GM12864 (cell line): ENCODE data around the gene KCTD2.
"Not testable (repeated sequence)": the region's sequence is repeated elsewhere in the genome, so short reads cannot be mapped to it uniquely, and the experiment has no call there.

Experiments used
- DNase-seq: peaks from one replicate; pipeline ENCODE4 v3.0.0-alpha.2; 2011; ENCODE audit warnings: low read depth
- H3K4me3 ChIP-seq: 2 replicates; pipeline ENCODE4 v1.5.1; 2011; ENCODE audit warnings: mild to moderate bottlenecking, low read depth, low read length, control low read depth
- TF ChIP-seq, protein P1 (sequence below): IDR thresholded peaks from 2 replicates; pipeline ENCODE4 v1.5.1; 2011; ENCODE audit warnings: low read depth, mild to moderate bottlenecking, moderate library complexity, low read length, control low read depth, inconsistent platforms; ENCODE audit errors: missing control alignments

Gene KCTD2

DNA sequence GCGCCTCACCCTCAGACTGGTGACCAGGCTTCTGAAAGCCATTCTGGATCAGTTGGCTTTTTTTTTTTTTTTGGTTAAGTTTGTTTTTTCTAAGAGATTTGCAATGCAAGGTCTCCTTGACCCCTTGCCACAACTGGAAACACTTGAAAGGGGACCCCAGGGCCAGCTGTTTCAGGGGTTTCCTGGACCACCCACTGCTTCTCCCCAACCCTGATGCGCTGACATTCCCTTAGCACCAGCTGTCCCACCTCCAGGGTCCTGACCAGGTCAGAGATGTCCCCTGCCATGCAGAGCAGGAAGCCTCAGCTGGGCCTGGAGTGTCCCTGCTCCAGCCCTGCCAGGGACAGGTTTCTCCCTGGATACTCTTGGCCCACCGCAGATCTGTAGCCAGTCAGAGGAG, 42.7 kb upstream of the KCTD2 start:
- H3K4me3 ChIP-seq, result no peak overlapping the region
- no peak for DNase-seq
- TF ChIP-seq, protein P1, sequence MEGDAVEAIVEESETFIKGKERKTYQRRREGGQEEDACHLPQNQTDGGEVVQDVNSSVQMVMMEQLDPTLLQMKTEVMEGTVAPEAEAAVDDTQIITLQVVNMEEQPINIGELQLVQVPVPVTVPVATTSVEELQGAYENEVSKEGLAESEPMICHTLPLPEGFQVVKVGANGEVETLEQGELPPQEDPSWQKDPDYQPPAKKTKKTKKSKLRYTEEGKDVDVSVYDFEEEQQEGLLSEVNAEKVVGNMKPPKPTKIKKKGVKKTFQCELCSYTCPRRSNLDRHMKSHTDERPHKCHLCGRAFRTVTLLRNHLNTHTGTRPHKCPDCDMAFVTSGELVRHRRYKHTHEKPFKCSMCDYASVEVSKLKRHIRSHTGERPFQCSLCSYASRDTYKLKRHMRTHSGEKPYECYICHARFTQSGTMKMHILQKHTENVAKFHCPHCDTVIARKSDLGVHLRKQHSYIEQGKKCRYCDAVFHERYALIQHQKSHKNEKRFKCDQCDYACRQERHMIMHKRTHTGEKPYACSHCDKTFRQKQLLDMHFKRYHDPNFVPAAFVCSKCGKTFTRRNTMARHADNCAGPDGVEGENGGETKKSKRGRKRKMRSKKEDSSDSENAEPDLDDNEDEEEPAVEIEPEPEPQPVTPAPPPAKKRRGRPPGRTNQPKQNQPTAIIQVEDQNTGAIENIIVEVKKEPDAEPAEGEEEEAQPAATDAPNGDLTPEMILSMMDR, result no peak

DNA sequence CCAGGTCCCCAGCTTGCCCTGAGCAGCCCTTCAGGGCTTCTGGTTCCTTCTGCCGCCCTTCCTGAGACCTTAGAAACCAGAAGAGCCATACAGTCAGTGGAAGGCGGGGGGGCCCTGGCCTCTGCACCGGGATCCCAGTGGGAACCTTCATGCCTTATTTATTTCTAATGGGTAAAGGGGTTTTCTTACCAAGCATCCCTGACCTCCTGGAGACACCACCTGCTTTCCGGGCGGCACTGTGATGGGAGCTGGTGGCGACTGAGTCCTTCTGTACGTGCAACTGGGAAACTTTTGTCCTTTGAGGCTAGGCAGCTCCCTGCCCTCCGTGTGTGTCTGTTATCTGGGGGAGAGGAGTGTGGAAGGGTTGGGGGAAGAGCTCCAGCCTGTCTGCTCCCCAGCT, 41.7 kb upstream of the KCTD2 start:
- H3K4me3 ChIP-seq, result no peak overlapping the region
- TF ChIP-seq, protein P1, result no peak
- no peak for DNase-seq

DNA sequence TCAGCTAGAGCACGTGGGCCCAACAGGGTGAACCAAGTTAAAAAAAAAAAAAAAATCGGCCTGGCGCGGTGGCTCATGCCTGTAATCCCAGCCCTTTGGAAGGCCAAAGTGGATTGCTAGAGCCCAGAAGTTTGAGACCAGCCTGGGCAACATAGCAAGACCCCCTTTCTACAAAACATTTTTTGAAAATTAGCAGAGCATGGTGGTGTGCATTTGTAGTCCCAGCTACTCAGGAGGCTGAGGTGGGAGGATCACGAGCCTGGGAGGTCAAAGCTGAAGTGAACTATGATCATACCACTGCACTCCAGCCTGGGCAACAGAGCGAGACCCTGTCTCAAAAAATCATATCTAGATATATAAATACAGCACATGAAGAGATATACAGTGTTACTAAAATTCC, 40.9 kb upstream of the KCTD2 start:
- not testable (repeated sequence) for H3K4me3 ChIP-seq, DNase-seq

DNA sequence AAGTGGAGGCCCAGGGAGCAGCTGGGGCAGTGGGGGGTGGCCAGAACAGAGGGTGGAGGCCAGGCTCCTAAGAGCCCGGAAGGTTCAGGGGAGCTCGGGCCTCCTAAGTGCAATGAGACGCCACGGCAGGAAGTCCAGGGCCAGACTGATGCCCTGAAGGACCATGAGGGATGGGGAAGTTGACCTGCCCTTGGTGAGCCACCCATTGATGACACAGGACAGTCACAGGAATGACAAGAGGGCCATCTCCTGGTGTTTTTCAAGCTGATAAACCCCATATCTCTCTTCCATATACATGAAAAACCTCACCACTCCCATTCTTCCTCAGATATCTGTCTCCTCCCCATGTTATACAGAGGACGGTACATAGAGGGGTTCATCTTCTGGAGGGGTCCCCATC, 40.4 kb upstream of the KCTD2 start:
- DNase-seq, result no peak
- no peak overlapping the region for H3K4me3 ChIP-seq
- TF ChIP-seq, protein P1, result no peak

DNA sequence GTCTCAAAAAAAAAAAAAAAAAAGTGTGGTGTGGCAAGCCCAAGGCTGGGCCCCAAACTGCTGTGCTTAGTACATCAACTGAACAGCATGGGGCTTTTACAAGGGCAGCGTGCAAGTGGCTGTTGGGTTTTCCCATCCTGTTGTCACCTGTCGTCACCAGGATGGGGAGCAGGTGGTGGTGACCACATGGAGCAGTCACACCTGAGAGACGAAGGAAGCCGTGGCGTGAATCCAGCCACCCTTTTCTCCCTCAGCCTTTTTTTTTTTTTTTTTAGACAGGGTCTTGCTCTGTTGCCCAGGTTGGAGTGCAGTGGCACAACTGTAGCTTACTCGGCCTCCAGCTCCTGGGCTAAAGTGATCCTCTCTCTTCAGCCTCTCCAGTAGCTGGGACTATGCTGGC, 38.7 kb upstream of the KCTD2 start:
- DNase-seq, result no peak
- no peak overlapping the region for H3K4me3 ChIP-seq
- TF ChIP-seq, protein P1, result no peak

DNA sequence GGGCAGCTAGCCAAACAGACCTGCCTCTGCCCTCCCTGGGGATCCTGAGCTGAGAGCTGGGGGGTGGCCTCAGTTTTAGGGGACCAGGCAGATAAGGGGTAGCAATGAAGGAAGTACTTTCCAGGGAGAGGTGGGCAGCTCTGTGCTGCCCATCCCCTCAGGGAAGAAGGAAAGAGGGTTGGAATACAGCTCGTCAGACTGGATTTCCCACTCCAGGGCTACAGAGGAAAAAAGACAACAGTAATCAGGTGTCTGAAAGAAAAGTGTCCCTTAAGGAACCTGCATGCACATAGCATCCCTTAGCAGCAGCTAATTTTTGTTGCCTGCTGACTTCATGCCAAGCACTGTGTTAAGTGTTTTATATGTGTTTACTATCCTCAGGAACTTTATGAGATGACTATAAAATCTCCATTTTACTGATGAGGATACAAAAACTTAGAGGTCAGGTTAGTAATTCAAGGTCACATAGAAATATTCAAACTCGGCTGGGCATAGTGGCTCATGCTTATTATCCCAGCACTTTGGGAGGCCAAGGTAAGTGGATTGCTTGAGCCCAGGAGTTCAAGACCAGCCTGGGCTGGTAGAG, 37.8 kb upstream of the KCTD2 start:
- DNase-seq, result no peak
- no peak overlapping the region for H3K4me3 ChIP-seq
- TF ChIP-seq, protein P1, result no peak

DNA sequence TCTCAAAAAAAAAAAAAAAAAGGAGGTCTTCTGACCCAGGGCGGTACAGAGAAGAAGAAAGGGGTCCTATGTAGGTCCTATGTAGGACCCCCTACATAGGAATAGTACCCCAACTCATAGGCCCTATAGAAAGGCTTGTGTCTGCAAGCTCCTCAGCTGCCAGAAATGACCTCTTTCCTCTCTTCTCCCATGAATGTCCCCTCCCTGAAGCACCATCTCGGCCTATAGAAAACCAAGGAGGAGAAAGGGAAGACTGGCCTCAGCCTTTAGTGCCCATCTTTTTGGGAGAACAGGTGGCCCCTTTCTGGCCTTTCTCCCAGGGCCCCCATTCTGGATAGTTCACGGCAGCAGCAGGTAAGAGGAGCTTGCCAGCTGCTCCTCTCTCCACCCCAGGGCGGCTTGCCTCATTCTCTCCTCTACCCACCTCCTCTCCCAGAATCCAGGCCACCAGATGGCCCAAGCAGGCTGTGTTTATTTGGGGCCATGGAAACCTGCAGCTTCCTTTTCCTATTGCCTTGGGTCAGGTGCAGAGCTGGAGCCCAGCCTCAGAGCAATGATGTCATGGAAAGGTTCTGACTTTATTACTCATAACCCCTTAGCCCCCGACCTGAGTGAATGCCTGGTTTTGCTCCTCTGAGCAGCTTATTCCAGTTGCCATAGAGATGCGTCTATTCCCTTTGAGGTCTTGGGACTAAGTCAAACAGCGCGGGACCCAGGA, 36.2 kb upstream of the KCTD2 start:
- DNase-seq, result no peak
- H3K4me3 ChIP-seq, result no peak overlapping the region
- TF ChIP-seq, protein P1, result no peak
